H1 (cell line): ENCODE results near the gene DCTN3. TPM values are rescaled to one million over a fixed set of nuclear protein-coding genes. Genes with fewer than 3 reads are reported as not detected.

Experiments
- CBX8 ChIP-seq: fragments of 300-800, 300-1000 bp; sonication (generic); IDR thresholded peaks from 2 replicates; pipeline ENCODE4 v1.7.1; 2016; ENCODE audit warnings: low read depth, low read length, borderline replicate concordance
- CEBPB ChIP-seq: IDR thresholded peaks from 2 replicates; pipeline ENCODE4 v1.6.1; 2012; ENCODE audit warnings: low read depth, low read length
- CHD2 ChIP-seq: IDR thresholded peaks from 2 replicates; pipeline ENCODE4 v1.6.1; 2012; ENCODE audit warnings: low read length, improper control_type of control experiment
- CREB1 ChIP-seq: IDR thresholded peaks from 2 replicates; pipeline ENCODE4 v1.6.1; 2012; ENCODE audit warnings: inconsistent platforms
- EGR1 ChIP-seq: IDR thresholded peaks from 2 replicates; pipeline ENCODE4 v1.6.1; 2011; ENCODE audit warnings: low read depth, low read length, borderline replicate concordance
- EP300 ChIP-seq, 2 experiments: IDR thresholded peaks; 1 replicate in 1 of 2; 2 replicates in 1 of 2; pipeline ENCODE4 v1.6.1; 2011 to 2012; ENCODE audit warnings: low read depth in 2 of 2, low read length in 2 of 2, mild to moderate bottlenecking in 2 of 2, borderline replicate concordance in 1 of 2, inconsistent platforms in 1 of 2, moderate library complexity in 1 of 2
- FOSL1 ChIP-seq: IDR thresholded peaks from 2 replicates; pipeline ENCODE4 v1.6.1; 2011; ENCODE audit warnings: mild to moderate bottlenecking, low read depth, low read length, moderate library complexity; ENCODE audit not compliant: insufficient read depth
- JUN ChIP-seq: IDR thresholded peaks from 2 replicates; pipeline ENCODE4 v1.6.1; 2011; ENCODE audit warnings: low read depth, mild to moderate bottlenecking, improper control_type of control experiment, low read length
- KDM4A ChIP-seq: IDR thresholded peaks from one replicate; pipeline ENCODE4 v1.7.1; 2012; ENCODE audit warnings: low read depth, mild to moderate bottlenecking, moderate library complexity, low read length, inconsistent platforms; ENCODE audit not compliant: severe bottlenecking
- POLR2A ChIP-seq, 2 experiments: IDR thresholded peaks; 1 replicate in 1 of 2; 2 replicates in 1 of 2; pipeline ENCODE4 v1.6.1; 2011; ENCODE audit warnings: low read depth in 2 of 2, low read length in 2 of 2, mild to moderate bottlenecking in 2 of 2; ENCODE audit errors: control extremely low read depth in 1 of 2
- POLR2AphosphoS5 ChIP-seq: IDR thresholded peaks from 2 replicates; pipeline ENCODE4 v1.6.1; 2011; ENCODE audit warnings: low read depth, low read length
- RNF2 ChIP-seq: fragments of 200-900, 300-1000 bp; sonication (generic); IDR thresholded peaks from 2 replicates; pipeline ENCODE4 v1.7.1; 2016; ENCODE audit warnings: borderline replicate concordance, low read depth, mild to moderate bottlenecking, antibody characterized with exemption, low read length; ENCODE audit not compliant: poor library complexity, severe bottlenecking; ENCODE audit errors: missing control alignments
- SIN3A ChIP-seq, 2 experiments: IDR thresholded peaks in 1 of 2; conservative IDR thresholded peaks in 1 of 2; 2 replicates each; pipeline ENCODE4 v1.6.1; 2011 to 2012; ENCODE audit warnings: low read length in 2 of 2, improper control_type of control experiment in 1 of 2, low read depth in 1 of 2, mild to moderate bottlenecking in 1 of 2
- SIRT6 ChIP-seq: IDR thresholded peaks from one replicate; pipeline ENCODE4 v1.7.1; 2012; ENCODE audit warnings: low read length, inconsistent platforms
- SP4 ChIP-seq: IDR thresholded peaks from 2 replicates; pipeline ENCODE4 v1.6.1; 2012; ENCODE audit warnings: low read length, inconsistent platforms
- SUZ12 ChIP-seq: fragments of 200-600 bp; sonication (generic); IDR thresholded peaks from 2 replicates; pipeline ENCODE4 v1.6.1; 2012; ENCODE audit warnings: mild to moderate bottlenecking, inconsistent platforms, low read length, moderate library complexity, mixed read lengths
- TBP ChIP-seq: IDR thresholded peaks from 2 replicates; pipeline ENCODE4 v1.6.1; 2011; ENCODE audit warnings: low read depth, low read length, improper control_type of control experiment
- YY1 ChIP-seq: IDR thresholded peaks from 2 replicates; pipeline ENCODE4 v1.6.1; 2011; ENCODE audit warnings: low read depth, mild to moderate bottlenecking, low read length
- ZNF274 ChIP-seq: IDR thresholded peaks from 2 replicates; pipeline ENCODE4 v1.7.0; 2012; ENCODE audit warnings: low read length, borderline replicate concordance; ENCODE audit errors: extremely low read depth
- polyA plus RNA-seq, 7 experiments: library from polyadenylated mRNA; depleted of rRNA in 3 of 7; stranded (reverse) in 5 of 7; unstranded in 2 of 7; fragments of >200 nt in 5 of 7; fragments of 200-250 nt in 2 of 7; gene quantifications; 1 replicate in 5 of 7; 2 replicates in 1 of 7; 4 replicates in 1 of 7; pipeline versions ENCODE4 v1.2.1 to v1.2.3, GENCODE V29; 2011 to 2013; ENCODE audit warnings: missing spikeins in 2 of 7, mixed read lengths in 2 of 7
- total RNA-seq: library from RNA; stranded (reverse); fragmentation: NEBNext Ultra II Directional; extraction: Animal tissue kit (Norgen Biotek cat#: 25700); gene quantifications from 2 replicates; pipeline ENCODE4 v1.2.1, GENCODE V29; 2021
- TF ChIP-seq, protein P1 (sequence below), 3 experiments: IDR thresholded peaks; 1 replicate in 2 of 3; 2 replicates in 1 of 3; pipeline versions ENCODE4 v1.5.1 to v1.6.1; 2011; ENCODE audit warnings: low read length in 3 of 3, mild to moderate bottlenecking in 3 of 3, inconsistent platforms in 2 of 3, low read depth in 1 of 3, moderate library complexity in 1 of 3; ENCODE audit not compliant: insufficient read depth in 1 of 3; ENCODE audit errors: control extremely low read depth in 1 of 3
- TF ChIP-seq, protein P2 (sequence below): IDR thresholded peaks from 2 replicates; pipeline ENCODE4 v1.6.1; 2011; ENCODE audit warnings: low read depth, mild to moderate bottlenecking, low read length; ENCODE audit not compliant: insufficient read depth
- TF ChIP-seq, protein P3 (sequence below): IDR thresholded peaks from 2 replicates; pipeline ENCODE4 v1.6.1; 2012; ENCODE audit warnings: inconsistent platforms

Gene DCTN3
- total and polyA plus RNA-seq, 2 of the 8 experiments (the other 6 are each of a cell fraction or from before 2014, with no cell fraction given): 25.6 to 39.2 TPM

DNA sequence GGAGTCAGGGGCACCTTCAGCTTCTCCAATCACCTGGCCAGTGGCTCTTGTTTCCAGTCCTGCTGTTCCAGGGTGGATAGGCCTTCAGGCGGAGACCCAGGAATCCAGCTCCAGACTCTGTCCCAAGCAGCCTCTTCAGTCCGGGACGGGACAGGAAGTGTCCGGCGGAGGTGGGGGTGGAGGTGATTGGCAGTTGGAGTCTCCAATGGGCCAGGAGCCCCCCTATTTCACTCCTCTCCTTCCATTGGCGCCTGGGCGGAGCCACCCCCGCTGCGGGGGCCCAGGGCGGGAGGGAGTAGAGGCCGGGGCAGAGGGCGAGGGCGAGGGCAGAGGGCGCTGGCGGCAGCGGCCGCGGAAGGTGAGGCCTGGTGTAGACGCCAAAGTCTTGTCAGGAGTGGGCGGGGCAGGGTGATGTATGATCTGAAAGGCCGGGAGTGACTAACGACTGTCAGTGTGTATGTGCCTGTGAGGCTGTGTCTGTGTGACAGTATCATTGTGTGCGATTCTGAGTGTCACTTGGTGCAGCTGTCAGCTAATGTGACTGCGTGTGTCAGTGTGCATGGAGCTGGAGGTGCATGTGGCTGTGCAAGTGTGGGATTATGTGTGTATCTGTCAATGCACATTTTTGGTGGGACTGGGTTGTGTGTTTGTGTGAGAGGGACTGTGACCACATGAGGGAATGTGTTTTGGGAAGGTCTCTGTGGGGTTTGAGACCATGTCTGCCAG, 31.7 kb upstream of the DCTN3 start, which contains the start of gene IL11RA (continued):
- TF ChIP-seq EP300 (IDR thresholded peaks at IDR 0.05; ENCODE audit: borderline replicate concordance in 1 of 2, low read depth in 2 of 2, low read length in 2 of 2): no peak
- no peak for TF ChIP-seq FOSL1
- TF ChIP-seq, protein P1, sequence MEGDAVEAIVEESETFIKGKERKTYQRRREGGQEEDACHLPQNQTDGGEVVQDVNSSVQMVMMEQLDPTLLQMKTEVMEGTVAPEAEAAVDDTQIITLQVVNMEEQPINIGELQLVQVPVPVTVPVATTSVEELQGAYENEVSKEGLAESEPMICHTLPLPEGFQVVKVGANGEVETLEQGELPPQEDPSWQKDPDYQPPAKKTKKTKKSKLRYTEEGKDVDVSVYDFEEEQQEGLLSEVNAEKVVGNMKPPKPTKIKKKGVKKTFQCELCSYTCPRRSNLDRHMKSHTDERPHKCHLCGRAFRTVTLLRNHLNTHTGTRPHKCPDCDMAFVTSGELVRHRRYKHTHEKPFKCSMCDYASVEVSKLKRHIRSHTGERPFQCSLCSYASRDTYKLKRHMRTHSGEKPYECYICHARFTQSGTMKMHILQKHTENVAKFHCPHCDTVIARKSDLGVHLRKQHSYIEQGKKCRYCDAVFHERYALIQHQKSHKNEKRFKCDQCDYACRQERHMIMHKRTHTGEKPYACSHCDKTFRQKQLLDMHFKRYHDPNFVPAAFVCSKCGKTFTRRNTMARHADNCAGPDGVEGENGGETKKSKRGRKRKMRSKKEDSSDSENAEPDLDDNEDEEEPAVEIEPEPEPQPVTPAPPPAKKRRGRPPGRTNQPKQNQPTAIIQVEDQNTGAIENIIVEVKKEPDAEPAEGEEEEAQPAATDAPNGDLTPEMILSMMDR (IDR thresholded peaks at IDR 0.05; ENCODE audit: control extremely low read depth in 1 of 3, insufficient read depth in 1 of 3, low read depth in 1 of 3, low read length in 3 of 3): peak in 2 of 3 experiments; percentile 1 to 33; a peak in 2 of 4 replicates
- no peak for TF ChIP-seq ZNF274
- no peak for TF ChIP-seq CREB1
- TF ChIP-seq CHD2: peak; percentile 68; the same call in 1 of the 2 replicates
- no peak for TF ChIP-seq CEBPB
- no peak for TF ChIP-seq POLR2A (IDR thresholded peaks at IDR 0.05; ENCODE audit: control extremely low read depth in 1 of 2, low read depth in 2 of 2, low read length in 2 of 2)
- TF ChIP-seq JUN: no peak
- TF ChIP-seq SIN3A (conservative IDR thresholded peaks at IDR 0.05 in 1 of 2, IDR thresholded peaks at IDR 0.05 in 1 of 2; ENCODE audit: low read depth in 1 of 2, low read length in 2 of 2): peak in 1 of 2 experiments; percentile 88; a peak in 1 of 4 replicates
- peak; percentile 46; the same call in 1 of the 2 replicates for TF ChIP-seq EGR1
- no peak for TF ChIP-seq POLR2AphosphoS5
- TF ChIP-seq YY1: no peak
- TF ChIP-seq SP4: no peak
- no peak for TF ChIP-seq CBX8
- TF ChIP-seq, protein P2, sequence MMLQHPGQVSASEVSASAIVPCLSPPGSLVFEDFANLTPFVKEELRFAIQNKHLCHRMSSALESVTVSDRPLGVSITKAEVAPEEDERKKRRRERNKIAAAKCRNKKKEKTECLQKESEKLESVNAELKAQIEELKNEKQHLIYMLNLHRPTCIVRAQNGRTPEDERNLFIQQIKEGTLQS: no peak
- TF ChIP-seq, protein P3, sequence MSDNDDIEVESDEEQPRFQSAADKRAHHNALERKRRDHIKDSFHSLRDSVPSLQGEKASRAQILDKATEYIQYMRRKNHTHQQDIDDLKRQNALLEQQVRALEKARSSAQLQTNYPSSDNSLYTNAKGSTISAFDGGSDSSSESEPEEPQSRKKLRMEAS: no peak
- no peak for TF ChIP-seq KDM4A
- no peak for TF ChIP-seq SIRT6
- TF ChIP-seq TBP: no peak
- no peak for TF ChIP-seq RNF2
- TF ChIP-seq SUZ12: no peak
